MM.1S (cell line): ENCODE data around the gene ANO2.

Experiments
- DNase-seq: peaks from one replicate; pipeline ENCODE4 v3.0.0-alpha.2; 2015
- H2AFZ ChIP-seq: fragments of 300-600 bp; sonication (generic); 2 replicates; pipeline ENCODE4 v1.6.0; 2016; ENCODE audit warnings: antibody characterized with exemption, low read length
- H3F3A ChIP-seq: fragments of 300-600 bp; sonication (generic); 2 replicates; pipeline ENCODE4 v1.6.1; 2016; ENCODE audit warnings: mild to moderate bottlenecking, antibody characterized with exemption, low read length, moderate library complexity, mixed read lengths; ENCODE audit not compliant: insufficient read depth
- H3K27ac ChIP-seq: fragments of 300-600 bp; sonication (generic); 2 replicates; pipeline ENCODE4 v1.5.1; 2016; ENCODE audit warnings: mild to moderate bottlenecking, low read length
- H3K27me3 ChIP-seq: fragments of 300-600 bp; sonication (generic); replicated peaks from 2 replicates; pipeline ENCODE4 v1.6.0; 2016; ENCODE audit warnings: low read length; ENCODE audit not compliant: insufficient read depth
- H3K36me3 ChIP-seq: fragments of 300-600 bp; sonication (generic); replicated peaks from 2 replicates; pipeline ENCODE4 v1.6.1; 2016; ENCODE audit warnings: mild to moderate bottlenecking, low read length, mixed read lengths; ENCODE audit not compliant: insufficient read depth
- H3K4me1 ChIP-seq: fragments of 300-600 bp; sonication (generic); 2 replicates; pipeline ENCODE4 v1.6.1; 2016; ENCODE audit warnings: low read length, mixed read lengths
- H3K4me2 ChIP-seq: fragments of 300-600 bp; sonication (generic); 2 replicates; pipeline ENCODE4 v1.6.0; 2016; ENCODE audit warnings: low read depth, low read length
- H3K4me3 ChIP-seq: fragments of 300-600 bp; sonication (generic); 2 replicates; pipeline ENCODE4 v1.5.1; 2016; ENCODE audit warnings: low read length, mixed read lengths
- H3K79me2 ChIP-seq: fragments of 300-600 bp; sonication (generic); 2 replicates; pipeline ENCODE4 v1.6.1; 2016; ENCODE audit warnings: mixed run types, low read length, mixed read lengths
- H3K9ac ChIP-seq: fragments of 300-600 bp; sonication (generic); 2 replicates; pipeline ENCODE4 v1.6.1; 2016; ENCODE audit warnings: low read length, mixed read lengths
- H3K9me2 ChIP-seq: fragments of 300-600 bp; sonication (generic); replicated peaks from 2 replicates; pipeline ENCODE4 v1.6.1; 2016; ENCODE audit warnings: mild to moderate bottlenecking, low read length, mixed read lengths; ENCODE audit not compliant: insufficient read depth
- H3K9me3 ChIP-seq: fragments of 300-600 bp; sonication (generic); replicated peaks from 2 replicates; pipeline ENCODE4 v1.6.1; 2016; ENCODE audit warnings: mild to moderate bottlenecking, low read length, mixed read lengths; ENCODE audit not compliant: insufficient read depth
- H4K20me1 ChIP-seq: fragments of 300-600 bp; sonication (generic); 2 replicates; pipeline ENCODE4 v1.6.1; 2016; ENCODE audit warnings: mild to moderate bottlenecking, low read length, moderate library complexity, mixed read lengths; ENCODE audit not compliant: insufficient read depth
- CTCF ChIP-seq: fragments of 300-600 bp; sonication (generic); IDR thresholded peaks from 2 replicates; pipeline ENCODE4 v1.5.1; 2016; ENCODE audit warnings: antibody characterized with exemption, low read length, mixed read lengths
- EZH2 ChIP-seq: fragments of 300-600 bp; sonication (generic); optimal IDR thresholded peaks from 2 replicates; pipeline ENCODE3; 2017; ENCODE audit warnings: low read depth, mild to moderate bottlenecking, antibody characterized with exemption, low read length, mixed read lengths
- EZH2phosphoT487 ChIP-seq: fragments of 300-600 bp; sonication (generic); IDR thresholded peaks from 2 replicates; pipeline ENCODE4 v1.6.1; 2018; ENCODE audit warnings: antibody characterized with exemption, low read length

Gene ANO2

GRCh38 chr12:5654019-5654418, 291.0 kb downstream of the ANO2 start:
- Histone ChIP-seq H3K79me2 (no peaks in the 10 kb centered on the region), H3K9me3 (no peaks in the 10 kb centered on the region), H3K27me3 (no peaks in the 10 kb centered on the region), H3K9ac (no peak overlapping the region), H3K4me1 (no peaks in the 10 kb centered on the region), H3K4me2 (no peak overlapping the region), H3K27ac (no peak overlapping the region), H3K36me3 (no peaks in the 10 kb centered on the region), H3K4me3 (no peak overlapping the region), H2AFZ (no peak overlapping the region), H4K20me1 (no peaks in the 10 kb centered on the region), H3F3A (no peaks in the 10 kb centered on the region), H3K9me2 (no peaks in the 10 kb centered on the region)
- no peak for DNase-seq
- TF ChIP-seq EZH2phosphoT487 (no peak), CTCF (no peak), EZH2 (no peak)

GRCh38 chr12:5650829-5651461, 294.1 kb downstream of the ANO2 start:
- TF ChIP-seq CTCF (no peak), EZH2phosphoT487 (no peak), EZH2 (no peak)
- Histone ChIP-seq H3K4me2 (no peak overlapping the region), H3K27me3 (no peaks in the 10 kb centered on the region), H3K9ac (no peak overlapping the region), H3F3A (no peaks in the 10 kb centered on the region), H3K36me3 (no peaks in the 10 kb centered on the region), H3K4me3 (no peak overlapping the region), H3K4me1 (no peaks in the 10 kb centered on the region), H3K9me2 (no peaks in the 10 kb centered on the region), H3K27ac (no peak overlapping the region), H3K9me3 (no peaks in the 10 kb centered on the region), H3K79me2 (no peaks in the 10 kb centered on the region), H4K20me1 (no peaks in the 10 kb centered on the region), H2AFZ (no peak overlapping the region)
- DNase-seq, result no peak

- no peak overlapping the region for H3K4me3 ChIP-seq
- H3K9me2 ChIP-seq, result no peaks in the 10 kb centered on the region
- H3K79me2 ChIP-seq, result no peaks in the 10 kb centered on the region
- H3K27ac ChIP-seq, result no peak overlapping the region
- H4K20me1 ChIP-seq, result no peaks in the 10 kb centered on the region
- H3K9ac ChIP-seq, result no peak overlapping the region
- H3K9me3 ChIP-seq, result no peaks in the 10 kb centered on the region
- no peak overlapping the region for H3K4me2 ChIP-seq
- no peaks in the 10 kb centered on the region for H3F3A ChIP-seq
- DNase-seq, result no peak
- H3K36me3 ChIP-seq, result no peaks in the 10 kb centered on the region
- TF ChIP-seq EZH2 (no peak), EZH2phosphoT487 (no peak), CTCF (no peak)
- H3K27me3 ChIP-seq, result no peaks in the 10 kb centered on the region
- no peak overlapping the region for H2AFZ ChIP-seq
- no peaks in the 10 kb centered on the region for H3K4me1 ChIP-seq
Measured at GRCh38 chr12:5650281-5650680, 294.8 kb downstream of the ANO2 start.
